ENCODE data around the gene GCGR. TPM values are rescaled to one million over a fixed set of nuclear protein-coding genes. Genes with fewer than 3 reads are reported as not detected.

The GCGR gene
- total and polyA plus RNA-seq, 10 of the 15 experiments (the other 5 are each of a cell fraction or from before 2014, with no cell fraction given), result not detected

- TF ChIP-seq E4F1 (IDR thresholded peaks at IDR 0.05; ENCODE audit: borderline replicate concordance, partially characterized antibody) (no peak), RAD51 (IDR thresholded peaks at IDR 0.05) (peak; percentile 26; the same call in 1 of the 2 replicates), SMARCA5 (IDR thresholded peaks at IDR 0.05) (no peak), SIX5 (IDR thresholded peaks at IDR 0.05; ENCODE audit: low read depth, low read length, severe bottlenecking) (no peak), ZNF687 (IDR thresholded peaks at IDR 0.05) (peak; percentile 63; the same call in 1 of the 2 replicates), FOS (IDR thresholded peaks at IDR 0.05; ENCODE audit: borderline replicate concordance, extremely low read depth, insufficient read length) (no peak), MEF2B (IDR thresholded peaks at IDR 0.05; ENCODE audit: partially characterized antibody, poor library complexity, severe bottlenecking) (peak; percentile 47), USF2 (IDR thresholded peaks at IDR 0.05; ENCODE audit: borderline replicate concordance, low read depth, low read length) (peak; percentile 79), BHLHE40 (IDR thresholded peaks at IDR 0.05; ENCODE audit: borderline replicate concordance in 1 of 2, low read depth in 2 of 2, low read length in 1 of 2) (peak; percentile 98 to 100), NRF1 (conservative IDR thresholded peaks at IDR 0.05; ENCODE audit: low read depth, low read length) (peak; percentile 81), ATF3 (IDR thresholded peaks at IDR 0.05; ENCODE audit: borderline replicate concordance, extremely low read depth, low read depth, low read length) (peak; percentile 88), POLR2AphosphoS2 (IDR thresholded peaks at IDR 0.05; ENCODE audit: low read depth, low read length) (peak; percentile 61; the same call in 1 of the 2 replicates), NR2F1 (conservative IDR thresholded peaks at IDR 0.05) (peak; percentile 64), NBN (IDR thresholded peaks at IDR 0.05) (0 out of 2 replicates have a peak, but pooled peaks have one; percentile 8), HDGF (IDR thresholded peaks at IDR 0.05) (no peak), ZBTB11 (CRISPR knock-in tag; IDR thresholded peaks at IDR 0.05) (0 out of 2 replicates have a peak, but pooled peaks have one; percentile 1), SIN3A (IDR thresholded peaks at IDR 0.05; ENCODE audit: low read depth, low read length) (peak; percentile 56; the same call in 1 of the 2 replicates)
Measured at GRCh38 chr17:81833160-81833920, 29.4 kb downstream of the GCGR start, which contains the start of gene MCRIP1 (continued).
